NCI-H526 treated with DMSO at 0.1 percent for 48 hours (cell line): ENCODE measurements around the gene POLN.
"Not testable (repeated sequence)": the region's sequence is repeated elsewhere in the genome, so short reads cannot be mapped to it uniquely, and the experiment has no call there.

Source experiments
- DNase-seq: peaks from one replicate; lab custom pipeline; 2025; lab: John Stamatoyannopoulos, UW

POLN gene

DNA sequence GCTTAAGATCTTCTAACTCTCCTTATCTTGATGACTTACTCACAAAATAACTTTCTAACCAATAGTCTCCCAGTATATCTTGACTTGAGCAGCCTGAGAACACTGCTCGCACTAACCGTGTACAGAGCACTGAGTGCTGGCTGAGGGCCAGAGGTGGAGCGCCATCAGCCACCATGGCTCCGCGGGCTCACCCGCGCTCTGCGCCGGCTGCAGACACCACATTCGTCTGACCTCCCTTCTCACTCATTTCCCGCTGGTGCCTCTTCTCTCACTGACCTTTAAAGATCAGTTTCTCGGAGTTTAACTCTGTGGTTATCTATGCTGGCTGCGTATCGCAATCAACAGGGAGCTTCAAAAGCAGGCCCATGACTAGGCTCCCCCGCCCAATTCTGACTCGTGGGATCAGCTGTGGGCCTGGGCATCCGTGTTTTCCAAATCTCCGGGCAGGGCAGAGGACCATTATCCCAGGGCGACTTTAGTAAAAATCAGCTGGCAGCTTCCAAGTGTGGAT lies 78.6 kb downstream of the POLN start:
- no peak for DNase-seq

DNA sequence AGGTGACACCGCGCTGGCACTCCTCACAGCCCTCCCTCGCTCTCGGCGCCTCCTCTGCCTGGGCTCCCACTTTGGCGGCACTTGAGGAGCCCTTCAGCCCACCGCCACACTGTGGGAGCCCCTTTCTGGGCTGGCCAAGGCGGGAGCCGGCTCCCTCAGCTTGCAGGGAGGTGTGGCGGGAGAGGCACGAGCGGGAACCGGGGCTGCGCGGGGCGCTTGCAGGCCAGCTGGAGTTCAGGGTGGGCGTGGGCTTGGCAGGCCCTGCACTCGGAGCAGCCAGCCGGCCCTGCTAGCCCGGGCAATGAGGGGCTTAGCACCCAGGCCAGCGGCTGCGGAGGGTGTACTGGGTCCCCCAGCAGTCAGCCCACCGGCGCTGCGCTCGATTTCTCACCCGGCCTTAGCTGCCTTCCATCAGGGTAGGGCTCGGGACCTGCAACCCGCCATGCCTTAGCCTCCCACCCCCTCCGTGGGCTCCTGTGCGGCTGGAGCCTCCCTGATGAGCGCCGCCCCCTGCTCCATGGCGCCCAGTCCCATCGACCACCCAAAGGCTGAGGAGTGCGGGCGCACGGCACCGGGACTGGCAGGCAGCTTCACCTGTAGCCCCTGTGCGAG lies 80.7 kb downstream of the POLN start:
- not testable (repeated sequence) for DNase-seq

DNA sequence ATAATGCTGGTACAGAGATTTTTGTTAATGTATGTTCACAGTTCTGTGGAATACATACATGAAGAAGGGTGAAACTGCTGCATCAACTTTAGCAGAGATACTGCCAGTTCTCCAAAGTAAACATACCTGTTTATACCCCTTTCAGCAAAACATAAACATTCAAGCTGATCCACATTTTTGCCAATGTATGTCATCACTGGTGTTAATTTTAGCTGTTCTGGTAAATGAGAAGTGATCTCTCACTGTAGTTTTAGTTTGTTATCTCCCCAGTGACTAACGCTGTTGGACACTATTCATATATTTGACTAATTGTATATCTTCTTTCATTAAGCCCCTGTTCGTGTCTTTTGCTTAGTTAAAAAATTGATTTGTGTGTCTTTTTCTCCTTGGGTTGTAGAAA lies 82.0 kb downstream of the POLN start:
- no peak for DNase-seq

DNA sequence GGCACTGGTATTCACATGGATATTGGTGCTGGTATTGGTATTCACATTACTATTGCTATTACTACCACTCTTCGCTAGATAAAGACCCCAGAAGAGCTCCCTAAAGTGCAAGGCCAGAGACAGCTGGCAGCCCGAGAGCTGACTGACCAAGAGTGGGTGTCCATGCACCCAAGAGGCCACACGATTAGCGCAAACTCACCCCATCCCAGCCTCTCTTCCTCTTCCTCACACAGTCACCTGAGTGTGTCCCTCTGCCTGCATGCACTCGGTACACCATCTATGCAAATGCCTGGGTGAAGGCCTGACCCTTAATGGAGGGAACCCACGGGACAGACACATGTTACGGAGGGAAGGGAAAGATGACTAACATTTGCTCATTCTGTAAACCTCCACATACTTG lies 86.7 kb downstream of the POLN start:
- DNase-seq = no peak

DNA sequence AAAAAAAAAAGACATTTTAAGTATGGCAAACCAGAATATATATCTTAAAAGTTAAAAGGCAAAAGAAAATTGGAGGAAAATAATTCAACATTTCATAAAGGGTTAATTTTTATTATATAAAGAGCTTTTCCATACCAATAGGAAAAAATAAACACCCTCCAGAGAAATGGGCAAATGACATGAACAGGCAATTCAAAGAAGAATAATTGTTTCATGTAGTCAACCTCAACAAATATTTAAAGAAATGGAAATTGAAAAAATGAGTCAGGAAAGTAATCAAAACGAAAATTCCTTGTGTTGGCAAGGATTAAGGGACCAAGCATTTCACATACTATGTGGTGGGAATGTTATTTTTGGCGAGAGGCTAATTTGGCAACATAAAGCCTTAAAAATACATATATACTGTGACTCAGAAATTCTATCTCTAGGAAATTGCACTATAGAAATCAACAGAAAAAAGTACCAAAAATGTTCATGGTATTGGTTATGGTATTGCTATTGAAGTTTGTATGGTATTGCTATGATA lies 87.6 kb downstream of the POLN start:
- DNase-seq = no peak

DNA sequence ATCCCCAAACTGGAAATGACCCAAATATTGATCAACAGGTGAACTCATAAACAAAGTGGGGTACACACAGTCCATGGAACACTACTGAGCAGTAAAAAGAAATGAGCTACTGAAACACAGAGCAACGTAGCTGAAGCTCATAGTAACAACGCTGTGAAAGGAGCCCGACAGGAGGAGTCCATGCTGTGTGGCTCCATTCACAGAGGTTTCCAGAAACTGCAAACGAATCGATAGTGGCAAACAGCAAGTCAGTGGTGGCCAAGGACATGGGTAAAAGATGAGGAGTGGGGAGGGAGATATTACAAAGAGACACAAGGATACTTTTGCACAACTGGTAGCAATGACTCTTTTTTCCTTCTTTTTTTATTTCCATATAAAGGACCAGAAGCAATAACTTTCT lies 90.4 kb downstream of the POLN start:
- DNase-seq = no peak

DNA sequence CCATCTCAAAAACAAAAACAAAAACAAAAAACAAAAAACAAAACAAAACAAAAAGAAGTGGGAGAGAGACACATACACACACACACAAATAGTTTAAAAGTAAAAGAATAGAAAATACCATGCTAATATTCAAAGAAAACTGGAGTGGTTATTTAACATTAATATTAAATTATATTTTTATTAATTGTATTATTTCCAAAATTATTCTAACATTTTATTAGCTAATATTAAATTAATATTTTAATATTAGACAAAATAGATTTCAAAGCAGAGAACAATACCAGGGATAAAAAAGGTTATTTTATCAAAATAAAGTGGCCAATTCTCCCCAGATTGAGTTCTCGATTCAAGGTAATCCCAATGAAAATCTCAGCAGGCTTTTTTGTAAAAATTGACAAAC lies 91.8 kb downstream of the POLN start:
- DNase-seq = no peak

DNA sequence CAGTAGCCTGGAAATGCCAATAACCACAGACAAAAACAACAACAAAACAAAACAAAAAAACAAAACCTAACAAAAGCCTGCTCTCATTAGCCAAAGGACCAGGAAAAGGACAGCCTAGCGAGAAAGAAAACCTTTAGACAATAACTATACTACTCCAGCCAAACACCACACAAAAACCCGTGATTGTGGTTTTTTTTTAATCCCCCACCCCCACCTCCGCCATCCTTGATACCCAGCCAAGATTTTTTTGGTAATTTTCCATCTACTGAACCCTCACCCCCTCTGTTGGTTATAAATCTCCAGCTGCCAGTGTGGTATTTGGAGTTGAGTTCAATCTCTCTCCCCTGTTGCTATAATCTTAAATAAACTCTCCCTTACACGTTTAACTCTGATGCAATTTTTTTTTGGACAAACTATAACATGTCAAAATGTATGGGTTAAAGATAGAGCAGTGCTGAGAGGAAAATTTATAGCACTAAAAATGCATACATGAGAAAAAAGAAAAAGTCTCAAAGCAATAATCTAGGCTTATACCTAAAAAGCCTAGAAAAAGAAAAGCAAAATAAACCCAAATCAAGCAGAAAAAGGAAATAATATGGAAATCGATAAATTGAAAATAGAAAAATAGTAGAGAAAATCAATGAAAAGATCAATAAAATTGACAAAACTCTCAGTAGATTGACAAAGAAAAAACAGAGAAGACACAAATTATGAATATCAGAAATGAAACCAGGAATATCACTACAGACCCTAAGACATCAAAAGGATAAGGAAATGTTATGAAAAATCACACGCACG lies 99.1 kb downstream of the POLN start:
- no peak for DNase-seq

DNA sequence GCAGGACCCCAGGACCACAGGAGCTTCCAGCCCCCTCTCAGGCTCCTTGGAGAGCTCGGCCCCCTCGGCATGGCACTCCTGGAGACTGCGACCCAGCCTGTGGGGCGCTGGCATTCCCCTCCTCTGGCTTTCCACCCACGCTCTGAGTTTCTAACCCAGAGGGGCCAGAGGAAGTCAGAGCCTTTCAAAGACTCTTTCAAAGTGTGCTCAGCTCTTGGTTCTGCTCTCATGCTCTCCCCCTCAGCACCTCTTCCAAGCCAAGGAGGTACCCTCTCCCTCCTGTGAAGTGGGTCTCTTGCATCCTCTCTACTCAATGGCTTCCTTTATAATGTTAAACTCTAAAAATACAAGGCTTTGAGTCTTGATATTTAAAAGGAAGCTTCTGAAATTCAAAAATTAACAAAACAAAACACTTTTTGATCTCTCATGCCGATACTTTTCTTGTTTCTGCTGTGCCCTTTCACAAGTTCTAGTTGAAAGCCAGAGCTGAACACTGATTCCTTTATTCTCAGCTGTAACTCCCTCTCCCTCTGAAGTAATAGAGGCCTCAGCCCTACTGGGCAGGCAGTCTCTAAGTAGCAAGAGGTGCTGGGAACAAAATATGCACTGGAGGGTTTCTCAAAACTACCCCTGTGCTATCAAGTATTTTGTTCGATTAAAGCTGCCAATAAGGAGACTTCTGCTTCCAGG lies 100.0 kb downstream of the POLN start:
- DNase-seq = no peak

DNA sequence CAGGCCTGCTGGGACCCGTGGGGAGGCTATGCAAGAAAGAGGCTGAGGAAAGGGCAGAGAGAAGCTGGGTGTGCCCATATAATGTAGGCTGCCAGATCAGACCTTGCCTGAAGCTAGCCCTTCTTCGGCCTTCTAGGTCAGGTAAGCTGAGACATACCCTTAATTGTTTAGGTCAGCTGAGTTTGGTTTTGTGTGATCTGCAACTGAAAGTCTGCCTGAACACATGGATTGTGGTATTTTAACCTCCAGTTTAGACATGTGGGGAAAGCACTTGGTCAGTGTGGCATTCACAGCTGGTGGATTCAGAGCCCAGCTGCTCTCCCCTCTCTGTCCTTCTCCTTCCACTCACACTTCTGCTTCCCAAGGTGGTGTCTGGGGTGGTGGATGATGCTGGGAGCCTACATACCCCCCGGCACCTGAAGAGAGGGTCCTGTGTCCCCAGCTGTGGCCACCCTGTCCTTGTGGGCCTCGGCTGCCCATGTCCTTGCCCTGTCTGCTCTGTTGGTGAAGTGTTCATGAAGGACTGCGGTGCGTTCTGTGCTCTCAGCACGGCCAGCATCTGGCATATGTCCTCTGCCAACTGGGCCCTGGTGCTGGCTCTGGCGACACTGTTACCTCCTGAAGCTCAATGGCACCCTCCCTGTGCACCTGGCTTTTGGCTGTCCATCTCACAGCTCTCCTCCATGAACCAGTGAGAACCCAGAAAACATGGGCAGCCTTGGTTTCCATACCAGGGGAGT lies 100.7 kb downstream of the POLN start:
- DNase-seq = no peak

DNA sequence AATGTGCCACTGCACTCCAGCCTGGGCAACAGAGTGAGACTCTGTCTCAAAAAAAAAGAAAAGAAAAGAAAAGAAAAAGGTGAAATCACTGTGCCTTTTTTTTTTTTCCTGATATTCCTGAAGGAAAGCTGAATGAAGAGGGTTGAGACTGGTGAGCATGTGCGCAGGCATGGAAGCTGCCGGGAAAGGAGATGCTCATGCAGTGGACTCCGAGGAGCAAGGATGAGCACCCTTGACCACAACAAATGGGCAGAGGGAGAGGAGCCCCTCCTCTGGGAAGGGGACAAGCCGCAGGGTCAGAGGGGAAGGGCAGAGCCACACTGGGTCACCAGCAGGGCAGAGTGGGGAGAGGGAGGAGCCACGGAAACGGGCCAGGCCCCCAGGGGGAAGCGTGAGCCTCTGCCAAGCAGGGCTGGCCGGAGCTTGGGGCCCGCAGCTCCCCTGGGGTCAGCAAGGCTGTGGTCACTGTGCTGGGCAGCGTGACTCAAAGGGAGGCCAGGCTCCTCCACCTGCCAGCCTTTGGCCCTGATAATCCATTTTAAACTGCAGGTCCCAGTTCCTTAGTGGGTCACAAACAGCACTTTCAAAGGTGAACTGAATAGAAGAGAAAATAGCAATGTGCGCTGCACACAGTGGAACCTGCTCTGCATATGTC lies 102.9 kb downstream of the POLN start:
- no peak for DNase-seq

DNA sequence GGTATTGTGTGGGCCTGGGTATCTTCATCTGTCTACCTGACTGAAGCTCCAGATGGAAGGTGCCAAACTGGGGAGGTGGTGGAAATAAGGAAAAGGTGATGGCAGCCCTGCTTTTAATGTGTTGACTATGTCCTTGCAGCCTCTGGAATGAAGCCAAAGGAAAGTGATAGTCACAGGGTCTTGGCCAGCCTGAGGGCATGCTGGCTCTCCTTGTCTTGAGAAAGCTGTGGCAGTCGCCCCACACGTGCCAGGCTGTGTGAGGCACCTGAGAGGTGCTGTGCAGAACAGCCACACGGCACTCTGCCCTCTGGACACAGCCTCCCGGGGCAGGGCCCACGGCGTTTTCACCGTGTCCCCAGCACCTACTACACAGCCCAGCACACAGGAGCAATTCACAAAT lies 105.2 kb downstream of the POLN start:
- DNase-seq = no peak

DNA sequence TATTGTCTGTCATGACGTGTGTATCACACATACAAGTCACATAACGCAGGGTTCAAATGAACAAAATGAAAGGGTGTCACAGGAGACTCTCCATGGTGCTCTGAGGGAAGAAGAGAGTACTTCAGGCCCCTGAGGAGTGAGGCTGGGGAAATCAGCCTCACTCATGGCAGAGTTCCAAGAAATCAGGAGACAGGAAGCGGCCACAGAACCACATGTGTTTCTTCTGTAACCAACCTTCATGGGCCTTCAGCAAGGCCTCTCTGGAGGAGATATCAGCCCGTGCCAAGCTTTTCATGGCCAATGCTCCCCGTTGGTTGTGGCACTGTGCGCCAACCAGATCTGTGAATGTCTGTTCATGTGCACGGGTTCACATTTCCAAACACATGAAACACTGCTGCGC lies 106.8 kb downstream of the POLN start:
- DNase-seq = no peak

DNA sequence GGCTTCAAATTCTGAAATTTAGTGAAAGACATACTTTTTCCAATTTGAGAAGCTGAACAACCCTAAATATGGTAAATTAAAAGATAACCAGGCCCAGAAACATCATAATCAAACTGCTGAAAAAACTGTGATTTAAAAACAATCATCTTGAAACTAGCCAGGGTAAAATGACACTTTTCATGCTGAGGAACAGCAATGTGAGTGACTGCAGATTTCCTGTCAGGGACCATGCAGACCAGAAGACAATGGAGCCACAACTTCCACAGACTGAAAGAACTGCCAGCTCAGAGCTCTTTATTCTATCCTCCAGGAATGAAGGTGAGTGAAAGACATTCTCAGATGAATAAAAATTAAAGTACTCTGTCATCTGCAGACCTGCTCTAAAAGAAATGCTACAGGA lies 109.5 kb downstream of the POLN start:
- no peak for DNase-seq

DNA sequence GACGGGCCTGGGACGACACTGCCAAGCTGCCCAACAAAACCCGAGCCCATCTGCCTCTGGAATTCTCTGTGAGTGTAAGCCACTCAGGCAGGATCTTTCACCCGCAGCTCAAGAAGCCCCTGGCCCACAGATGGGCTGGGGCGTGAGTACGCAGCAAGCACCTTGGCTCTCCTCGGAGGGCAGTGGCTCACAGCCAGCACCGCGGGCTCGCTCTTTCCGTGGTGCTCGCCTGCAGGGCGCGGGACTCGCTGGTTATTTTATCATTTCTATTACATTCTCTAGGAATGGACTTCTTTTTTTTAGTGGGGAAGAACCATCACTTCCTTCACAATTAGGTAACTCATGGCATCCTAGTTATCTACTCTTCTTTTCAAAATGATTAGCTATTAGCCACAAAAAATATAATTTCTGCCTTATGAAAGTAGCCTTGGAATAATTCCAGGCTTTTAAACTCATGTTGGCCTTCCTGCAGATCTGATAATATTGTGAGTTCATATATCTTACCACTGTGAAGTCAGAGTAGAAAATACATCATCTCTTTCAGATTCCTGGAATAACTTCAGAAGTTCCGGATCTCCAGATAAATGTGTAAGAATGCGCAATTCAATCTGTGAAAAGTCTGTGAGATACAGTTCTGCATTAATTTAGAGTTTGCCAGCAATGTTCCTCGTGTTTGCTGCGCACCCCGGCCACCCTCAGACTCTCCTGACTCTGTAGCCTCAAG lies 114.2 kb downstream of the POLN start:
- DNase-seq = no peak

DNA sequence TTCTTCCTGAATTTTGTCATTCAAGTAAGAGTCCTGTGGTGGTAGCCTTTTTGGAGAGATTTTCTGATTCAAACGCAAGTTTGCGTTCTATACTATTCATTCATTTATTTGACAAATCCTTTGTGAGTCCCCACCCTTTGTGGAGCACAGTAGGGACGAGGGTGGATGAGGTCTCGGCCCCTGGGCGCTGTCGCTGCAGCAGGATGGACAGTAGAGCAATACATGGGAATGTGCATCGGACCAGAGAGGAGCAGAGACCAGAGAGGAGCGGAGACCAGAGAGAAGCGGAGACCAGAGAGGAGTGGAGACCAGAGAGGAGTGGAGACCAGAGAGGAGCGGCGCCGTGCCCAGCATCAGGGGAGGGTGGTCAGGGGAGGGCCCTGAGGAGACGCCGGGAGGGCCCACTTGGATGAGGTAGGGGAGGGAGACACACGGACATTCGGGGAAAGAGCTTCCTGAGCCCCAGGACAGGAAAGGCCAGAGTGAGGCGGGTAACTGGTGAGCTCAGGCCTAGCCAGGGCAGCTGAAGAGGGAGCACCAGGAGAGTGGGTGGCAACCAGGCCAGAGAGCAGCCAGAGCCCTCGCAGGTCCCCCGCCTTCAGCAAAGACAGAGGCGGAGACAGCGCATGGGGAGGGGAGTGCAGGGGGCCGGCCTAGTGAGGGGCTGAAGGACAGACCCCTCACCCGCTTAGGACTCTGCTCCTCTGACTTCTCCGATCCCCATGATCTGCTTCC lies 115.4 kb downstream of the POLN start:
- no peak for DNase-seq

DNA sequence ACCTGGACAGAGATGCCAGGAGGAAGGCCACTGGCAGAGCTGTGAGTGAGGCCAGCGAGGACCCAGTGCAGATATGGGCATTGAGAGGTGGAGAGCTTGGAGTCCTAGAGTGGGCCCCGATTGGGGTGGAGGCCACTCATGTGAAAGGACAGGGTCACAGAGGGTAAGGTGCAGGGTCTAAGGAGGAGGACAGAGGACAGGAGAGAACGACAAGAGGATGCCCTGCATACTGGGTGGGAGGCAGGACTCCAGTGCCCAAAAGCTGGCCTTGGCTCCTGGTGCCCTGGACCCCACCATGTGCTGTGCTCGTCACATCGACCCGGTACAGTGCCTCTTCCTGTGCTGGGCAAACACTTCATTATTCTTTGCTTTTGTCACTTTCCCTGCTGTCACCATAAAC lies 116.1 kb downstream of the POLN start:
- no peak for DNase-seq

DNA sequence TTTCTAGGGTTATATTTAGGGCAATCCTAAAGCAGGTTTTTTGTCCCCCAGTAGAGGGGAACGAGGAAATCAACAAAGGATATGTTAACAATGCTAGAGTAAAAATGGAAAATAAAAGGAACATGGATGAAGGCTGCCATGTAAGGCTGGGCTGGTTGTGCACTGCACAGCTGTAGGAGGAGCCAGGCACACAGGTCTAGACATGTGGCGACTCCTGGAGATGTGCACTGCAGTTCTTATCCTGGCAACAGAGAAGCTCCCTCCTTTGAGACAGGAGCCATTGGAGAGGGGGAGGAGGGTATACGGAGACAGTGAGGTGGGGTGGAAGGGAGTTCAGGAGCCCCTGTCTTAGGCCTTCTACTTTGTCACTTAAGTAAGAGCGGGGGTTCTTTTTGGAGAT lies 116.9 kb downstream of the POLN start:
- DNase-seq = no peak

DNA sequence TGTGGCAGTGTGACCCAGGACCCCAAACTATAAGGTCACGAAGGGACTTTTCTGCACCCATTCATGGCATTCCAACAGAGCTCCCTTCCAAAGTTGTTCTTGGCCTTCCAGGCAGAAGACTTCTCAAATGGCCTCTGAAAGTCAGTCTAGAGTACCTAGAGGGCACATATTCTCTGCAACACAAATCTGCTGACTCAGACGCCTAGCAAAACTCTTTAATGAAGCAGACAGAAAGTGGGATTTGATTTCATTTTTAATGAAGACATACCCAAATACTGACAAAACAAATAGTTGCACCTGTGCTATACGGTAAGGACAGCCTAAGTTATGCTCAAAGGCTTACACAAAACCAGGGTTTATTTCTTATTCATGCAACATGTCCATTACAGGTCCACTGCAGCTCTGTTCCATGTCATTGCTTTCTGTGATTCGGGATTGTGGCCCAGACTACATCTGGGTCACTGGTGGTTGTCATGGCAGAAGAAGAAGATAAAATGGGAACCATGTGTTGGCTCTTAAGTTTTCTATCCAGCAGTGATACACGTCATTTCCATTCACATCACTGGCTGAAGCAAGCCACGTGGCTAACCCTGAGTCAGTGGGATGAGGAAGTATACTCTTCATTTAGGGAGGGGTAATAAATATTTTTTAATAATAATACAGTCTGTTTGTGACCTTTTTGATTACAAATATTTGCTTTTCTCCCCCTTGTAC lies 125.1 kb downstream of the POLN start:
- no peak for DNase-seq

DNA sequence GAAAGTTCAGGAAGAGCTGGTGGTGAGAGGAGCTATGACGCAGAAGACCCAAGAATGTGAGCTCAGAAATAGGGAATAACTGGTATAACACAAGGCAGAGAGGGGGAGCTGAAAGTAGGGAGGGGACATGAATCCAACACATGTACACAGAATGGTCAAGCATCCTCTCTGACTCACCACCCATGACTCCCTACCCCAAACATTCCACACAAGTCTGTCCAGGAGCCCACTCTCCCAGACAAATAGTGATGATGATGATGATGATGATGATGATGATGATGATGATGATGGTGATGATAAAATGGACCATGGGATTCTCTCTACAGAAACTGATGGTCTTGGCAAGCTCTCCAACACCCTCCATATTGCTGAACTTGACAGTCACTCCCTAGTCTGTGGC lies 136.4 kb downstream of the POLN start:
- DNase-seq = no peak
